ENCODE data around the gene CSMD2.

The CSMD2 gene

GRCh38 chr1:33818071-33818470 is 347.0 kb downstream of the CSMD2 start:
- no peak for TF ChIP-seq CTCF (IDR thresholded peaks at IDR 0.05; ENCODE audit: low read depth, low read length)
- DNase-seq (ENCODE audit: extremely low read depth, low read depth) = no peak

DNA sequence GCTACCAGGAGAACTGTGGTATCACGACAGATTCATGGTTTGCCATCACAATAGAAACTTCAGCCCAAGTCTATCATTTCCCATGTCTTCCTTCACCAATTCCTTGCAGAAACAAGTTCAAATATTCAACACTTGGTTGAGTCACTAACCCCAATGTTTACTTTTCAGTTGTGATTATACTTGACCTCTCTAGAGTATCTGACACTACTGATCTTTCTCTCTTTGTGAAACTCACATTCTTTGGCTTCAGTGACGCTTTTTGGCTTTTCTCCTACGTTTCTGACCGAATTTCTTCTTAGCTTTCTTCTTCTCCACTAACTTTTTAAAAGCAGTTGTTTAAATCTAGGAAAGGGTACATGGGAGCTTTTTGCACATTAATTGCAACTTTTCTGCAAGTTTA is 350.0 kb downstream of the CSMD2 start:
- DNase-seq (ENCODE audit: extremely low read depth, low read depth) = peak; percentile 64
- TF ChIP-seq CTCF (IDR thresholded peaks at IDR 0.05; ENCODE audit: low read depth, low read length) = no peak

GRCh38 chr1:33814166-33814565 is 350.9 kb downstream of the CSMD2 start:
- TF ChIP-seq CTCF (IDR thresholded peaks at IDR 0.05; ENCODE audit: low read depth, low read length) = no peak
- no peak for DNase-seq (ENCODE audit: extremely low read depth, low read depth)

- no peak for TF ChIP-seq CTCF (IDR thresholded peaks at IDR 0.05; ENCODE audit: low read depth, low read length)
- DNase-seq (ENCODE audit: extremely low read depth, low read depth) = no peak
Measured at GRCh38 chr1:33810571-33810970, 354.5 kb downstream of the CSMD2 start.

GRCh38 chr1:33805988-33806387 is 359.0 kb downstream of the CSMD2 start:
- DNase-seq (ENCODE audit: extremely low read depth, low read depth) = no peak
- TF ChIP-seq CTCF (IDR thresholded peaks at IDR 0.05; ENCODE audit: low read depth, low read length) = no peak

GRCh38 chr1:33802268-33802667 is 362.8 kb downstream of the CSMD2 start:
- TF ChIP-seq CTCF (IDR thresholded peaks at IDR 0.05; ENCODE audit: low read depth, low read length) = no peak
- no peak for DNase-seq (ENCODE audit: extremely low read depth, low read depth)

GRCh38 chr1:33797849-33798248 is 367.2 kb downstream of the CSMD2 start:
- no peak for DNase-seq (ENCODE audit: extremely low read depth, low read depth)
- TF ChIP-seq CTCF (IDR thresholded peaks at IDR 0.05; ENCODE audit: low read depth, low read length) = no peak

Data from AG09319 (cell line).